Activated naive CD4-positive, alpha-beta T cell treated with anti-CD3 and anti-CD28 coated beads, Interleukin-2, amount 50 U/mL, for 72 hours (primary cell): Measurements from ENCODE around the gene USP3. TPM values are rescaled to one million over a fixed set of nuclear protein-coding genes. Genes with fewer than 3 reads are reported as not detected.

Experiments
- ATAC-seq, 2 donors: fragments of 150-1000 bp; cut with Tn5 transposase; 2 replicates each; pipeline ENCODE4 v1.10.0; 2021; ENCODE audit warnings: mild to moderate bottlenecking in 2 of 2, moderate library complexity in 2 of 2
- DNase-seq, 2 donors: peaks; one replicate each; pipeline ENCODE4 v3.0.0; 2021 to 2022; ENCODE audit warnings: low spot score in 2 of 2
- H3K27ac Mint-ChIP-seq, 2 donors: one replicate each; pipeline ENCODE4 v1.8.0; 2022; ENCODE audit warnings: mild to moderate bottlenecking in 2 of 2, mixed read lengths in 2 of 2
- H3K36me3 Mint-ChIP-seq, 2 donors: one replicate each; pipeline ENCODE4 v1.8.0; 2022; ENCODE audit warnings: mixed read lengths in 2 of 2
- H3K9me3 Mint-ChIP-seq, 2 donors: one replicate each; pipeline ENCODE4 v1.8.0; 2022; ENCODE audit warnings: mixed read lengths in 2 of 2
- total RNA-seq, 2 donors: library from RNA; stranded (reverse); gene quantifications; one replicate each; pipeline ENCODE4 v1.2.3, GENCODE V29; 2022

USP3 gene
- total RNA-seq, 2 donors from 2014 or later = 71.4 to 81.4 TPM

- DNase-seq (no peak), ATAC-seq (no peak)
- Mint-ChIP-seq H3K9me3 (no peaks in the 10 kb centered on the region), H3K36me3 (peaks cover 0 to 15% of the 10 kb centered on the region in 2 donors), H3K27ac (peak overlapping the region in 1 of 2 donors; percentile 62)
These were observed 94.3 kb downstream of the USP3 start for GRCh38 chr15:63598473-63599400.

GRCh38 chr15:63599401-63600000 is 95.1 kb downstream of the USP3 start:
- peak; percentile 1 to 3 for ATAC-seq
- Mint-ChIP-seq H3K27ac (peak overlapping the region; percentile 85 to 91), H3K36me3 (peaks cover 0 to 7% of the 10 kb centered on the region in 2 donors), H3K9me3 (no peaks in the 10 kb centered on the region)
- DNase-seq = peak in 1 of 2 donors; percentile 35

GRCh38 chr15:63600001-63600615 is 95.7 kb downstream of the USP3 start:
- DNase-seq (no peak), ATAC-seq (peak; percentile 10 to 11)
- Mint-ChIP-seq H3K27ac (peak overlapping the region; percentile 85 to 91), H3K9me3 (no peaks in the 10 kb centered on the region), H3K36me3 (peaks cover 0 to 1% of the 10 kb centered on the region in 2 donors)

- DNase-seq (peak; percentile 89 to 92), ATAC-seq (peak; percentile 79 to 83)
- H3K9me3 Mint-ChIP-seq = no peaks in the 10 kb centered on the region
- H3K36me3 Mint-ChIP-seq = no peaks in the 10 kb centered on the region
- peak overlapping the region; percentile 85 to 91 for H3K27ac Mint-ChIP-seq
These were observed 96.2 kb downstream of the USP3 start for GRCh38 chr15:63600616-63601025.

- H3K27ac Mint-ChIP-seq = peak overlapping the region; percentile 91 to 95
- DNase-seq (peak; percentile 42 to 77), ATAC-seq (peak; percentile 16 to 25)
- no peaks in the 10 kb centered on the region for H3K9me3 Mint-ChIP-seq
- H3K36me3 Mint-ChIP-seq = no peaks in the 10 kb centered on the region
These were observed 96.8 kb downstream of the USP3 start for GRCh38 chr15:63601026-63601703.

- Mint-ChIP-seq H3K27ac (peak overlapping the region; percentile 79 to 91), H3K9me3 (no peaks in the 10 kb centered on the region), H3K36me3 (no peaks in the 10 kb centered on the region)
- no peak for DNase-seq
- no peak for ATAC-seq
These were observed 97.4 kb downstream of the USP3 start for GRCh38 chr15:63601704-63602185.

- no peak for ATAC-seq
- no peak for DNase-seq
- no peak overlapping the region for H3K27ac Mint-ChIP-seq
- H3K9me3 Mint-ChIP-seq = no peaks in the 10 kb centered on the region
- no peaks in the 10 kb centered on the region for H3K36me3 Mint-ChIP-seq
These were observed 98.2 kb downstream of the USP3 start for GRCh38 chr15:63602595-63602994.

GRCh38 chr15:63603516-63603915 is 99.1 kb downstream of the USP3 start:
- Mint-ChIP-seq H3K27ac (no peak overlapping the region), H3K9me3 (no peaks in the 10 kb centered on the region), H3K36me3 (peaks cover 0 to 6% of the 10 kb centered on the region in 2 donors)
- no peak for ATAC-seq
- DNase-seq = no peak

- Mint-ChIP-seq H3K9me3 (no peaks in the 10 kb centered on the region), H3K27ac (no peak overlapping the region), H3K36me3 (peaks cover 0 to 6% of the 10 kb centered on the region in 2 donors)
- no peak for ATAC-seq
- DNase-seq = no peak
These were observed 99.9 kb downstream of the USP3 start for GRCh38 chr15:63604281-63604680.

- Mint-ChIP-seq H3K27ac (peak overlapping the region; percentile 63 to 86), H3K36me3 (peaks cover 0 to 6% of the 10 kb centered on the region in 2 donors), H3K9me3 (no peaks in the 10 kb centered on the region)
- DNase-seq (no peak), ATAC-seq (no peak)
These were observed 100.6 kb downstream of the USP3 start for GRCh38 chr15:63605036-63605435.

- Mint-ChIP-seq H3K27ac (peak overlapping the region; percentile 63 to 92), H3K36me3 (peaks cover 0 to 6% of the 10 kb centered on the region in 2 donors), H3K9me3 (no peaks in the 10 kb centered on the region)
- ATAC-seq (peak; percentile 59 to 68), DNase-seq (peak in 1 of 2 donors; percentile 60)
These were observed 101.4 kb downstream of the USP3 start for GRCh38 chr15:63605816-63606215.

- Mint-ChIP-seq H3K36me3 (peaks cover 0 to 6% of the 10 kb centered on the region in 2 donors), H3K27ac (peak overlapping the region; percentile 63 to 92), H3K9me3 (no peaks in the 10 kb centered on the region)
- DNase-seq (no peak), ATAC-seq (no peak)
These were observed 101.9 kb downstream of the USP3 start for GRCh38 chr15:63606308-63606707.

- H3K27ac Mint-ChIP-seq = peak overlapping the region; percentile 9 to 33
- no peak for ATAC-seq
- H3K9me3 Mint-ChIP-seq = no peaks in the 10 kb centered on the region
- peaks cover 0 to 6% of the 10 kb centered on the region in 2 donors for H3K36me3 Mint-ChIP-seq
- DNase-seq = no peak
These were observed 104.6 kb downstream of the USP3 start for GRCh38 chr15:63608989-63609388.

GRCh38 chr15:63609448-63609847 is 105.1 kb downstream of the USP3 start:
- no peak for DNase-seq
- H3K9me3 Mint-ChIP-seq = no peaks in the 10 kb centered on the region

GRCh38 chr15:63610209-63610841 is 105.9 kb downstream of the USP3 start:
- H3K36me3 Mint-ChIP-seq = peaks cover 0 to 6% of the 10 kb centered on the region in 2 donors
- H3K27ac Mint-ChIP-seq = peak overlapping the region; percentile 87 to 97
- ATAC-seq = peak; percentile 85 to 87
- DNase-seq = peak; percentile 71 to 72
- H3K9me3 Mint-ChIP-seq = no peaks in the 10 kb centered on the region

More at GRCh38 chr15:63609448-63609847, 105.1 kb downstream of the USP3 start:
- ATAC-seq = no peak
- peaks cover 0 to 6% of the 10 kb centered on the region in 2 donors for H3K36me3 Mint-ChIP-seq
- H3K27ac Mint-ChIP-seq = peak overlapping the region; percentile 9 to 33

GRCh38 chr15:63611177-63611576 is 106.8 kb downstream of the USP3 start:
- DNase-seq (no peak), ATAC-seq (no peak)
- Mint-ChIP-seq H3K9me3 (no peaks in the 10 kb centered on the region), H3K36me3 (peaks cover 0 to 6% of the 10 kb centered on the region in 2 donors), H3K27ac (peak overlapping the region; percentile 87 to 97)
